Measurements from ENCODE around the gene TYMS. TPM values are rescaled to one million over a fixed set of nuclear protein-coding genes. Genes with fewer than 3 reads are reported as not detected.

TYMS gene
- total and polyA plus RNA-seq, 2 donors (not counting 3 experiments of a cell fraction or from before 2014, with no cell fraction given), result 136 to 200 TPM

GRCh38 chr18:682833-683232 lies 25.4 kb downstream of the TYMS start:
- POLR2A ChIA-PET, result no interaction called here
- intact Hi-C loops (cut with micrococcal nuclease), result no loop called here
- no peak overlapping the region for H3K27ac ChIP-seq (ENCODE audit: insufficient read depth, low read depth, low read length)
- no peak overlapping the region for H3K4me2 ChIP-seq (ENCODE audit: insufficient read depth, low read length)
- CTCF ChIA-PET, result interaction anchor here (2.0 kb wide), 1 partner anchor 148 kb away, joined by 8 read pairs; no protein-coding TSS in a partner anchor
- H3K9me1 ChIP-seq (replicated peaks; ENCODE audit: control insufficient read depth, extremely low read depth, insufficient read depth, low read length), result no peaks in the 10 kb centered on the region
- dilution Hi-C loops (cut with MboI; ENCODE audit: extremely low pct_ligation_motif_present, low sequenced_read_pairs), result no loop called here
- H4K20me1 ChIP-seq (replicated peaks; ENCODE audit: control insufficient read depth, extremely low read depth, insufficient read depth, low read length), result no peaks in the 10 kb centered on the region
- peaks cover 3 to 4% of the 10 kb centered on the region in 2 experiments for H3K36me3 ChIP-seq (ENCODE audit: control insufficient read depth in 2 of 2, extremely low read depth in 1 of 2, insufficient read depth in 2 of 2, low read length in 2 of 2)
- H3K4me3 ChIP-seq (replicated peaks in 1 of 3; ENCODE audit: insufficient read depth in 1 of 3, low read depth in 1 of 3, low read length in 3 of 3), result no peak overlapping the region
- H3K9ac ChIP-seq (replicated peaks; ENCODE audit: extremely low read depth, insufficient read depth, low read length), result no peak overlapping the region
- DNase-seq (ENCODE audit: low read depth, low spot score), result no peak
- no peaks in the 10 kb centered on the region for H3K79me2 ChIP-seq (ENCODE audit: control insufficient read depth, insufficient read depth, low read length)
- H2AFZ ChIP-seq (ENCODE audit: low read depth, low read length), result no peak overlapping the region
- no TSS peak for BruUV-seq (replicated peaks)
- H3K4me1 ChIP-seq (ENCODE audit: control insufficient read depth, extremely low read depth, insufficient read depth, low read length), result no peaks in the 10 kb centered on the region
- H3K9me3 ChIP-seq (replicated peaks; ENCODE audit: control insufficient read depth, insufficient read depth, low read length), result no peaks in the 10 kb centered on the region
- no peak for FAIRE-seq
- no peaks in the 10 kb centered on the region for H3K27me3 ChIP-seq (ENCODE audit: control insufficient read depth in 2 of 2, insufficient read depth in 2 of 2, low read length in 2 of 2)
- TF ChIP-seq POLR2A (IDR thresholded peaks at IDR 0.05; ENCODE audit: low read depth, low read length) (no peak), EZH2 (IDR thresholded peaks at IDR 0.05; ENCODE audit: borderline replicate concordance, low read depth, low read length, severe bottlenecking) (no peak), MAX (IDR thresholded peaks at IDR 0.05; ENCODE audit: insufficient read depth, insufficient read length) (no peak), MYC (IDR thresholded peaks at IDR 0.05; ENCODE audit: low read depth, low read length) (no peak), POLR2AphosphoS5 (IDR thresholded peaks at IDR 0.05; ENCODE audit: insufficient read depth, low read depth, low read length) (no peak), GATA2 (IDR thresholded peaks at IDR 0.05; ENCODE audit: insufficient read depth, insufficient read length, low read depth, low read length) (no peak), FOS (IDR thresholded peaks at IDR 0.05; ENCODE audit: borderline replicate concordance, insufficient read depth, low read length) (no peak), JUN (IDR thresholded peaks at IDR 0.05; ENCODE audit: borderline replicate concordance, insufficient read depth, insufficient read length, low read depth) (no peak), CTCF (IDR thresholded peaks at IDR 0.05; ENCODE audit: extremely low read depth in 1 of 2, insufficient read depth in 1 of 2, low read depth in 1 of 2, low read length in 2 of 2) (no peak)
